Natural killer cell (primary cell): ENCODE results near the gene PEX10. TPM values are rescaled to one million over a fixed set of nuclear protein-coding genes. Genes with fewer than 3 reads are reported as not detected.

Experiments
- ATAC-seq, 3 donors: fragments of 150-1000 bp in 2 of 3; fragments of 200-7000 bp in 1 of 3; cut with Tn5 transposase; 1 replicate in 1 of 3; 2 replicates in 2 of 3; pipeline ENCODE4 v1.10.0; 2021; ENCODE audit warnings: mild to moderate bottlenecking in 2 of 3, moderate library complexity in 2 of 3
- DNase-seq, 2 donors: peaks; one replicate each; pipeline versions ENCODE4 v3.0.0 to v3.0.0-alpha.2; 2013 to 2021; ENCODE audit warnings: mixed read lengths in 1 of 2
- H3K27ac ChIP-seq: one replicate; pipeline ENCODE4 v1.5.1; 2013; ENCODE audit warnings: mild to moderate bottlenecking, low read length
- H3K27me3 ChIP-seq: one replicate; pipeline ENCODE4 v1.6.1; 2013; ENCODE audit warnings: low read length; ENCODE audit not compliant: control insufficient read depth, insufficient read depth
- H3K36me3 ChIP-seq: one replicate; pipeline ENCODE4 v1.6.1; 2013; ENCODE audit warnings: low read length; ENCODE audit not compliant: control insufficient read depth, insufficient read depth
- H3K4me1 ChIP-seq: one replicate; pipeline ENCODE4 v1.6.1; 2013; ENCODE audit warnings: low read length; ENCODE audit not compliant: control insufficient read depth, insufficient read depth
- H3K4me3 ChIP-seq: one replicate; pipeline ENCODE4 v1.5.1; 2013; ENCODE audit warnings: low read length
- H3K9me3 ChIP-seq: one replicate; pipeline ENCODE4 v1.6.1; 2013; ENCODE audit warnings: low read length; ENCODE audit not compliant: control insufficient read depth, insufficient read depth
- H3K27ac Mint-ChIP-seq, 2 donors: one replicate each; pipeline ENCODE4 v1.8.0; 2022; ENCODE audit warnings: mild to moderate bottlenecking in 2 of 2, mixed read lengths in 2 of 2, moderate library complexity in 1 of 2
- H3K27me3 Mint-ChIP-seq, 2 donors: one replicate each; pipeline ENCODE4 v1.8.0; 2022; ENCODE audit warnings: low read depth in 2 of 2, mixed read lengths in 2 of 2
- H3K36me3 Mint-ChIP-seq: one replicate; pipeline ENCODE4 v1.8.0; 2022; ENCODE audit warnings: mixed read lengths
- H3K4me1 Mint-ChIP-seq, 2 donors: one replicate each; pipeline ENCODE4 v1.8.0; 2022; ENCODE audit warnings: mixed read lengths in 2 of 2
- H3K4me3 Mint-ChIP-seq: one replicate; pipeline ENCODE4 v1.8.0; 2022; ENCODE audit warnings: mild to moderate bottlenecking, moderate library complexity, mixed read lengths
- H3K9me3 Mint-ChIP-seq, 2 donors: one replicate each; pipeline ENCODE4 v1.8.0; 2022; ENCODE audit warnings: mixed read lengths in 2 of 2
- WGBS: methylation state at CpG from one replicate; pipeline ENCODE4 v1.1.7; 2013; ENCODE audit warnings: missing lambda C conversion rate; ENCODE audit not compliant: insufficient coverage; 5-methylcytosine and 5-hydroxymethylcytosine counted together
- intact Hi-C: fragments of 100-400 bp; cut with micrococcal nuclease; formaldehyde crosslinking; loops from one replicate; pipeline ENCODE4 v1.14.2; 2022
- total RNA-seq, 4 donors: library from RNA; stranded (reverse); fragments of 120-200 nt in 1 of 4; gene quantifications; one replicate each; pipeline versions ENCODE4 v1.2.3 to v1.2.4, GENCODE V29; 2013 to 2022
- TF ChIP-seq, protein P1 (sequence below): fragments of 200-600 bp; IDR thresholded peaks from one replicate; pipeline ENCODE4 v1.8.0; 2022; ENCODE audit warnings: antibody characterized with exemption

PEX10 gene
- total RNA-seq, 3 donors from 2014 or later (not counting 1 experiment from before 2014, with no cell fraction given): 8.1 to 11.1 (median 9.8) TPM

- H3K27ac Mint-ChIP-seq: no peak overlapping the region
- no peaks in the 10 kb centered on the region for H3K9me3 Mint-ChIP-seq
- Histone ChIP-seq H3K4me1 (peaks cover 12% of the 10 kb centered on the region), H3K27me3 (no peaks in the 10 kb centered on the region), H3K4me3 (no peak overlapping the region), H3K9me3 (peaks cover 6% of the 10 kb centered on the region), H3K36me3 (no peaks in the 10 kb centered on the region), H3K27ac (no peak overlapping the region)
- 63% methylated on average over 16 of the region's 16 CpGs for WGBS
- peaks cover 0 to 15% of the 10 kb centered on the region in 2 donors for H3K4me1 Mint-ChIP-seq
- no peaks in the 10 kb centered on the region for H3K27me3 Mint-ChIP-seq
- DNase-seq (no peak), ATAC-seq (no peak)
- H3K4me3 Mint-ChIP-seq: no peak overlapping the region
- H3K36me3 Mint-ChIP-seq: no peaks in the 10 kb centered on the region
- intact Hi-C loops: no loop called here
- TF ChIP-seq, protein P1, sequence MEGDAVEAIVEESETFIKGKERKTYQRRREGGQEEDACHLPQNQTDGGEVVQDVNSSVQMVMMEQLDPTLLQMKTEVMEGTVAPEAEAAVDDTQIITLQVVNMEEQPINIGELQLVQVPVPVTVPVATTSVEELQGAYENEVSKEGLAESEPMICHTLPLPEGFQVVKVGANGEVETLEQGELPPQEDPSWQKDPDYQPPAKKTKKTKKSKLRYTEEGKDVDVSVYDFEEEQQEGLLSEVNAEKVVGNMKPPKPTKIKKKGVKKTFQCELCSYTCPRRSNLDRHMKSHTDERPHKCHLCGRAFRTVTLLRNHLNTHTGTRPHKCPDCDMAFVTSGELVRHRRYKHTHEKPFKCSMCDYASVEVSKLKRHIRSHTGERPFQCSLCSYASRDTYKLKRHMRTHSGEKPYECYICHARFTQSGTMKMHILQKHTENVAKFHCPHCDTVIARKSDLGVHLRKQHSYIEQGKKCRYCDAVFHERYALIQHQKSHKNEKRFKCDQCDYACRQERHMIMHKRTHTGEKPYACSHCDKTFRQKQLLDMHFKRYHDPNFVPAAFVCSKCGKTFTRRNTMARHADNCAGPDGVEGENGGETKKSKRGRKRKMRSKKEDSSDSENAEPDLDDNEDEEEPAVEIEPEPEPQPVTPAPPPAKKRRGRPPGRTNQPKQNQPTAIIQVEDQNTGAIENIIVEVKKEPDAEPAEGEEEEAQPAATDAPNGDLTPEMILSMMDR: no peak
These were observed 18.7 kb upstream of the PEX10 start for GRCh38 chr1:2431103-2431502.

DNA sequence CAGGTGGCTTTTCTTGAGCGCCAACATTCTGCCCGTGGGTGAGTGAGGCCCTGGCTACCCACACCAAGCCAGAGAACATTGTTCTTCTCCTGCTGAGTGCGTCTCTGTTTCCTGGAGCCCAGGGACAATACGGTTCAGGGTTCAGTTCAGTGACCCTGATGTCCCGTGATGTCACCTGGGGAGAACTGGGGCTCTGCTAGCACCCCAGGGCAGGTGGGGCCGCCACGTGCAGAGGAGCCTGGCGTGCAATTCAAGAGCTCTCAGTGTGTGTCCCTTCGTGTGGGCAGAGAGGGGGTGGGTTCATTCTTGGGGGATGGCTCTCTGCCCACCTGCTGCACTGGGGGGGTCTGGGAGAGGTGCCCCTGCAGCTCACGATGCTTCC is 18.2 kb upstream of the PEX10 start:
- H3K27me3 ChIP-seq: no peaks in the 10 kb centered on the region
- H3K4me1 ChIP-seq: peaks cover 12% of the 10 kb centered on the region
- H3K9me3 Mint-ChIP-seq: no peaks in the 10 kb centered on the region
- H3K27ac ChIP-seq: no peak overlapping the region
- 88% methylated on average over 10 of the region's 10 CpGs for WGBS
- H3K36me3 Mint-ChIP-seq: no peaks in the 10 kb centered on the region
- no peaks in the 10 kb centered on the region for H3K36me3 ChIP-seq
- no peak overlapping the region for H3K27ac Mint-ChIP-seq
- no peak overlapping the region for H3K4me3 ChIP-seq
- no peak for DNase-seq
- no peaks in the 10 kb centered on the region for H3K27me3 Mint-ChIP-seq
- intact Hi-C loops: no loop called here
- TF ChIP-seq, protein P1: no peak
- H3K4me1 Mint-ChIP-seq: peaks cover 0 to 15% of the 10 kb centered on the region in 2 donors
- ATAC-seq: no peak
- peaks cover 6% of the 10 kb centered on the region for H3K9me3 ChIP-seq
- H3K4me3 Mint-ChIP-seq: no peak overlapping the region

DNA sequence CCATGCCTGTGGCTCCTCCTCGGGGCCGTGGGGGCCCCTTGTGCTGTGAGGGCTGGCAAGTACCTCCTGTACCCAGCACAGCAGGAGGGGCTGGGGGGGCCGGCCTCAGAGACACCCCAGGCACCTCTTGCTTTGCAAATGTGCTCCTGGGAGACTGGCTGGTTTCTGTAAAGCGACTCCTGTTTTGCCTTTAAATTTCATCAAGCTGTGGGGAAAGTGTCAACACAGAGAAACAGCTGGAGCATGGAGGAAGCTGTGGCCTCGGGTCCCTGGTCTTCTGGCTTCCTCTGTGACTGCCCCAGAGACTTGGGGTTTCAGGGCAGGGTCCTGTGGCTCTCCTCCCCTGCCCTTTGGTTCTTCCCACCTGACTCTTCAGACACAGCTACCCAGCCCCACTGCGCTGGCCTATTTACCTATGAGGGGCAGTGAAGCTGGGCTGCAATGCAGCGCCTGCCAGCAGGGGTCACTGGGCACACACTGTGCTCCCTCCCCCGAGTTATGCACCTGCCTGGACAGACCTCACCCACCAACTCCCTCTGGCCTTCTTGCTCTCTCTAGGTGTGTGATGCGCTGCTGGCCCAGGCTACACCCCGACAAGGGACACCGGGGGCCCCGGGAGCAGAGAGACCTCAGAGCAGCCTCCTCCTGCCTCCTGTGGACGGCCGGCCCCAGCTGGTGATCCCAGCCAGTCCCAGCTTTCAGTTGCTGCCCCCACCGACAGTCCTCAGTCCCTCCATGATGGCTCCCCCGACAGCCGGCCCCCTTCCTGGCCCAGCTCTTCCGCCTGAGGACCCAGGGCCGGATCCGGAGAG is 17.6 kb upstream of the PEX10 start:
- H3K4me3 ChIP-seq: no peak overlapping the region
- DNase-seq (peak in 1 of 2 donors; percentile 26), ATAC-seq (no peak)
- H3K9me3 ChIP-seq: peaks cover 6% of the 10 kb centered on the region
- intact Hi-C loops: no loop called here
- H3K4me1 ChIP-seq: peaks cover 12% of the 10 kb centered on the region
- TF ChIP-seq, protein P1: no peak
- Mint-ChIP-seq H3K9me3 (no peaks in the 10 kb centered on the region), H3K27me3 (no peaks in the 10 kb centered on the region), H3K36me3 (no peaks in the 10 kb centered on the region), H3K4me3 (no peak overlapping the region), H3K27ac (no peak overlapping the region), H3K4me1 (peaks cover 0 to 15% of the 10 kb centered on the region in 2 donors)
- H3K27ac ChIP-seq: no peak overlapping the region
- 68% methylated on average over 20 of the region's 20 CpGs for WGBS
- H3K36me3 ChIP-seq: no peaks in the 10 kb centered on the region
- H3K27me3 ChIP-seq: no peaks in the 10 kb centered on the region
